GM19463 (cell line): ENCODE data around the gene BEX3.
A peak's percentile ranks its signal among the peaks of the same experiment; 100 is the strongest.
"Not testable (repeated sequence)": the region's sequence is repeated elsewhere in the genome, so short reads cannot be mapped to it uniquely, and the experiment has no call there.

ENCODE experiments used
- ATAC-seq: cut with Tn5 transposase; IDR thresholded peaks from one replicate; pipeline ENCODE4 v1.9.1; 2021; ENCODE audit warnings: mild to moderate bottlenecking, moderate library complexity; ENCODE audit not compliant: unreplicated experiment

BEX3 gene

GRCh38 chrX:103376118-103376978 lies at the start of gene BEX3:
TSS of gene BEX3 (plus strand) at chrX:103376538. CDS start at chrX:103377522, 984 bp downstream.
- ATAC-seq = no peak

GRCh38 chrX:103329991-103330390 lies 46.3 kb upstream of the BEX3 start, which contains the start of gene TCEAL7:
TSS of gene TCEAL7 (plus strand) at chrX:103330239. CDS start at chrX:103331404, 1,165 bp downstream.
- no peak for ATAC-seq

GRCh38 chrX:103330681-103331288 lies 45.6 kb upstream of the BEX3 start:
- no peak for ATAC-seq

GRCh38 chrX:103338663-103339062 lies 37.7 kb upstream of the BEX3 start:
- no peak for ATAC-seq

GRCh38 chrX:103343105-103343504 lies 33.2 kb upstream of the BEX3 start:
- peak; percentile 63 for ATAC-seq

GRCh38 chrX:103344606-103345005 lies 31.7 kb upstream of the BEX3 start:
- no peak for ATAC-seq

GRCh38 chrX:103347682-103348397 lies 28.5 kb upstream of the BEX3 start:
- no peak for ATAC-seq

GRCh38 chrX:103356130-103356798 lies 20.1 kb upstream of the BEX3 start, which contains the start of gene TCEAL9:
TSS of gene TCEAL9 (plus strand) at chrX:103356506. CDS start at chrX:103357685, 1,179 bp downstream.
- ATAC-seq = peak; percentile 71

GRCh38 chrX:103356858-103357257 lies 19.5 kb upstream of the BEX3 start:
- ATAC-seq = peak; percentile 21

GRCh38 chrX:103357871-103358270 lies 18.5 kb upstream of the BEX3 start:
- no peak for ATAC-seq

- not testable (repeated sequence) for ATAC-seq
Observed at GRCh38 chrX:103359605-103360004, 16.7 kb upstream of the BEX3 start.

GRCh38 chrX:103360092-103360491 lies 16.2 kb upstream of the BEX3 start:
- no peak for ATAC-seq

- no peak for ATAC-seq
Observed at GRCh38 chrX:103360916-103361315, 15.4 kb upstream of the BEX3 start.

GRCh38 chrX:103361798-103362197 lies 14.5 kb upstream of the BEX3 start:
- ATAC-seq = no peak

- no peak for ATAC-seq
Observed at GRCh38 chrX:103362474-103362873, 13.9 kb upstream of the BEX3 start.

GRCh38 chrX:103363046-103363445 lies 13.3 kb upstream of the BEX3 start:
- no peak for ATAC-seq

GRCh38 chrX:103367502-103367901 lies 8.8 kb upstream of the BEX3 start:
- ATAC-seq = no peak

GRCh38 chrX:103369479-103369878 lies 6.9 kb upstream of the BEX3 start:
- no peak for ATAC-seq

GRCh38 chrX:103372886-103373285 lies 3.5 kb upstream of the BEX3 start:
- no peak for ATAC-seq

- ATAC-seq = no peak
Observed at GRCh38 chrX:103373581-103373980, 2.8 kb upstream of the BEX3 start.

- ATAC-seq = no peak
Observed at GRCh38 chrX:103376979-103377324, 614 bp downstream of the BEX3 start.
